ENCODE results near the gene NAB2.

DNA sequence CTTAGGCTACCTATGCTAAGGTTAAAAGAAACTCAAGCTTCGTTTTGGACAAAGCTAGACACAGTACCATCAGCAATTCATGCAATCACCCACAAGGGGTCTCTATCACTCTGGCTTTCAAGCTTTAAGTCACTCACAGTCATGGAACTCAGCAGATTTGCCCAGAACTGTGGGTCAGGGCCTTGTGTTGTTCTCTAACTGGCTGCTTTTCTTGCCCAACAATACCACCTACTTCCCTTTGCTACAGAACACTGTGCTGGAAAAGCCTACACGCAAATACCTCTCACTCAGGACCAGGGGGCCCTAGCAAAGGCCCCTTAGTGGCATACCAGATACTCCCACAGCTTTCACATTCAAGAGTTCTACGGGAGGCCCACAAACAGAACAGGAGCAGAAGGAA is 19.4 kb upstream of the NAB2 start:
- TF ChIP-seq EZH2 (IDR thresholded peaks at IDR 0.05; ENCODE audit: insufficient read depth, poor library complexity, severe bottlenecking) (no peak), EZH2phosphoT487 (IDR thresholded peaks at IDR 0.05; ENCODE audit: insufficient read depth, low read depth) (no peak)

Measured in GM23248 (cell line).